Mucosa of rectum (tissue), 2 donors: ENCODE measurements around the gene RNF144B.
"Not testable (repeated sequence)": the region's sequence is repeated elsewhere in the genome, so short reads cannot be mapped to it uniquely, and the experiment has no call there.

ENCODE experiments used
- H3K27ac ChIP-seq, 2 donors: one replicate each; pipeline ENCODE4 v1.7.0; 2013; ENCODE audit warnings: inconsistent platforms in 2 of 2, low read depth in 2 of 2, low read length in 2 of 2
- H3K27me3 ChIP-seq, 2 donors: one replicate each; pipeline ENCODE4 v1.7.0; 2013; ENCODE audit warnings: low read length in 2 of 2; ENCODE audit not compliant: control insufficient read depth in 2 of 2, insufficient read depth in 2 of 2
- H3K36me3 ChIP-seq, 2 donors: one replicate each; pipeline ENCODE4 v1.7.0; 2013; ENCODE audit warnings: low read length in 2 of 2; ENCODE audit not compliant: control insufficient read depth in 2 of 2, insufficient read depth in 2 of 2
- H3K4me1 ChIP-seq, 2 donors: one replicate each; pipeline ENCODE4 v1.7.0; 2013; ENCODE audit warnings: low read length in 2 of 2, mild to moderate bottlenecking in 1 of 2; ENCODE audit not compliant: control insufficient read depth in 2 of 2, insufficient read depth in 2 of 2
- H3K4me3 ChIP-seq, 2 donors: one replicate each; pipeline ENCODE4 v1.7.0; 2013; ENCODE audit warnings: low read length in 2 of 2
- H3K9ac ChIP-seq, 2 donors: one replicate each; pipeline ENCODE4 v1.7.0; 2013; ENCODE audit warnings: low read length in 2 of 2, low read depth in 1 of 2, mild to moderate bottlenecking in 1 of 2
- H3K9me3 ChIP-seq, 2 donors: one replicate each; pipeline ENCODE4 v1.7.0; 2013; ENCODE audit warnings: low read length in 2 of 2; ENCODE audit not compliant: control insufficient read depth in 2 of 2
- donor health status: healthy.
- donor health status: Normal muscosa, but diverticular disease.

Gene RNF144B

DNA sequence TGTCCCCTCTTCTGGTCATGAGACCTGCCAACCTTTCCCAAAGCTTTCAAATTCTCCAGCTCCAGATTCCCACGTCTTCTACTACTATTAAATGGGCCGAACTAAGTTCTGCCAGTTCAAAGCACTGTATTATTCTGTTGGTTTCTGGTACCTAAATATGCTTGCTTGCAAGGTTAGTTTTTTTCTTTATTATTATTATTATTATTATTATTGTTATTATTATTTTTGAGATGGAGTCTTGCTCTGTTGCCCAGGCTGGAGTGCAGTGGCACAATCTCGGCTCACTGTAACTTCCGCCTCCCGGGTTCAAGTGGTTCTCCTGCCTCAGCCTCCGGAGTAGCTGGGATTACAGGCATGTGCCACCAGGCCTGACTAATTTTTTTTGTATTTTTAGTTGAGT, 17.8 kb downstream of the RNF144B start:
- H3K27me3 ChIP-seq, H3K9me3 ChIP-seq, H3K27ac ChIP-seq, H3K9ac ChIP-seq, H3K4me1 ChIP-seq, H3K4me3 ChIP-seq, H3K36me3 ChIP-seq: not testable (repeated sequence)

DNA sequence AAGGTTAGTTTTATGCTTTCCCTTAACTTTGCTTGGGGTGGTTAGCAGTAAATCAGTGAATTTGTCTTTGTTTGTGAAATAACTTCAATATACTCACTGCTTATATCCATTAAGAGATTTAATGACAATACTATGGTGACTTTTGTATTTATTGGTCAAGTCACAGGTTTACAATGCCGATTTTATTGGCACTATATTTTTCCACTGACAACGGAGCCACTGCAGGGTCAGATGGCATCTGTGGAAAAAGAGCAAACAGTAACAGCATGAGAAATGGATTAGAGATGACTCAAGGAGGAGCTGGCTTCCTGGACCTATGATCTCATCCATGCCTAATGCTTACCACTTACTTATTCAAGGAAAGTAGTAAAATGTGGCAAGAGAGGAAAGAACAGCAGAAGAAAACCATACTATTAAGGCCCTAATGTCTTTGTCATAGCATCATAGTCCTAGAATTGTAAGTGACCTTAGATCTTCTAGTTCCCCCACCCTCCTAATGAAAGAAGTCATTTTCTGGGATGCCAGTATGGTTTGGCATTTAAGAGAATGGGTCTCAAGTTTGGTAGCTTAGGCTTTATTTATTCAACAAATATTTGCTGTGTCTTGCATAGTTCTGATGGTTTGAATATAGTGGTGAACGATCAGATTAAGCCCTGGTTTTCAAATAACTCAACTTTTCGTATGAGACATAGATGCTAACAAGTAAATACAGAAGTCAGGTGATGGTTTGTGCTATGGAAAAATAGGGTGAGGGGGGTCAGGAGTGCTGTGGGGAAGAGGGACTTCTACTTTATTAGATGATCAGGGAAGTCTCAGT, 18.5 kb downstream of the RNF144B start:
- Histone ChIP-seq H3K27me3 (no peaks in the 10 kb centered on the region), H3K9ac (no peak overlapping the region), H3K36me3 (no peaks in the 10 kb centered on the region), H3K4me3 (no peak overlapping the region), H3K4me1 (no peaks in the 10 kb centered on the region), H3K27ac (no peak overlapping the region), H3K9me3 (no peaks in the 10 kb centered on the region)

DNA sequence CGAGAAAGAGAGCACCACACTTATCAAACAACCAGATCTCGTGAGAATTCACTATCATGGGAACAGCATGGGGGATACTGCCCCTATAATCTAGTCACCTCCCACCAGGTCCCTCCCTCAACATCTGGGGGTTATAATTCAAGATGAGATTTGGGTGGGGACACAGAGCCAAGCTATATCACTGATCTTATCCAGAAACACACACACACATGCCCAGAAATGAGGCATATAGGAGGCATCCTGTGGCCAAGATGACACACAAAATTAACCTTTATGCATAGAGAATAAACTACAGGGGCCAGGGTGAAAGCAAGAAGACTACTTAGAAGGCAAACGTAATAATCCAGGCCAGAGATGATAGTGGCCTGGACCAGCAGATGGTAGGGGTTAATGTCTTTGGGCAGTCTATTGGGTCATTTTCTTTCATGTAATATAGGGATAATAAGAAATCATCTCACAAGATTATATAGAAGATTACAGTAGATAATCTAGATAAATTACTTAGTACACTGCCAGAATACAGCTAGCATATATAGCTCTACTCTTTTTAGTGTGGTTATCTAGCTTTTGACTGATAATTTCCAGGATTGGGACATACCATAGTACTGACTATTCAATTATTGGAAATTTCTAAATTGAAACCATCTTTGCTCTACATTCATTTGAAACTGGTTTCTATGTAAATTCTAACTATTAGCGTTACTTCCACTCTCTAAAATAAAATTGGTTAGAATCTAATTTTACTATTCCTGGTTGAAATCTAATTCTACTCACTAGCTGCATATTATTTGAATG, 20.0 kb downstream of the RNF144B start:
- H3K27ac ChIP-seq: no peak overlapping the region
- H3K9ac ChIP-seq: no peak overlapping the region
- no peaks in the 10 kb centered on the region for H3K9me3 ChIP-seq
- H3K27me3 ChIP-seq: no peaks in the 10 kb centered on the region
- H3K4me3 ChIP-seq: no peak overlapping the region
- no peaks in the 10 kb centered on the region for H3K4me1 ChIP-seq
- no peaks in the 10 kb centered on the region for H3K36me3 ChIP-seq

DNA sequence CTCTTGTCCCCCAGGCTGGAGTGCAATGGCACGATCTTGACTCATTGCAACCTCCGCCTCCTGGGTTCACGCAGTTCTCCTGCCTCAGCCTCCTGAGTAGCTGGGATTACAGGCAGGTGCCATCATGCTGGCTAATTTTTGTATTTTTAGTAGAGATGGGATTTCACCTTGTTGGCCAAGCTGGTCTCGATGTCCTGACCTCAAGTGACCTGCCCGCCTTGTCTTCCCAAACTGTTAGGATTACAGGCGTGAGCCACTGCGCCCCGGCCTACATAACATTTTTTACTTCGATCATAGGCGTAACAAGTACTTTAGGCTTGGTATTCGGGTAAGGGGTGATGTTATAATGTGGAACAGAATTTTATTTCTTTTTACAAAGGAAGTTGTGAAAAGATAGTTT, 22.5 kb downstream of the RNF144B start:
- H3K27me3 ChIP-seq, H3K4me3 ChIP-seq, H3K36me3 ChIP-seq, H3K4me1 ChIP-seq, H3K27ac ChIP-seq, H3K9ac ChIP-seq, H3K9me3 ChIP-seq: not testable (repeated sequence)

DNA sequence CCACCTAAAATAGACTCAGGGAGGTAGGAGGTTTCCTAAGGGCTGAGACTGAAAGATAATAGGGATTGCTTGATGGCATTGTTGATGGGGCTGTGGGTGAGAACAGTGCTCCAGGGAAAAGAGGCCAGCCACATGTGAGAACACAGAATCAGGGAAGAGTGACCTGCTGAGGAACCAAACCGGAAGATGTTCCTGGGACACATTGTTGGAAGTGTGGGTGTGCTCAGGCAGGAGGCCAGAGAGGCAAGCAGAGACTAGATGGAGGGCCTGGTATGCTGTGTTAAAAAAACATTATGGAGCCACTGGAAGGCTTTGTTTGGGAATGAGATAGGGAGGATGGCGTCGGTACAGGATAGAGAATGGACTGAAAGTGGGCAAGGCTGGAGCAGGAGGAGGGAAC, 23.3 kb downstream of the RNF144B start:
- Histone ChIP-seq H3K36me3 (no peaks in the 10 kb centered on the region), H3K4me3 (no peak overlapping the region), H3K9ac (no peak overlapping the region), H3K27me3 (no peaks in the 10 kb centered on the region), H3K4me1 (no peaks in the 10 kb centered on the region), H3K27ac (no peak overlapping the region), H3K9me3 (no peaks in the 10 kb centered on the region)

DNA sequence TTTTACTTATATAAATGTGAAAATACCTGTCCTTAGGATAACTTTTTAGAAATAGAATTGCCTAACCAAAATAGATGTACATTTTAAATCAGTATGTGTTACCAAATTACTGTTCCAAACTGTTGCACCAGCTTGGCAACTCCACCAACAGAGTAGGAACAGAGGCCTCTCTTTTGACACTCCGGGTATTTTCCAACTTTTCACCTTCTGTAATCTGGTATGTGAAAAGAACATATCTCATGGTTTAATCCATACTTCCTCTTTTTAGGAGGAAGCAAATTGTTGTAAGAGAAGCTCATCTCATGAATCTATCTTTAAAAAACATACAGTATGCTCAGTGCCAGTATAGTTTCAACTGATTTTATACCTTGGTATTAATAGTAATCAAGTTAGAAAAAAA, 24.9 kb downstream of the RNF144B start:
- Histone ChIP-seq H3K9ac (no peak overlapping the region), H3K27ac (no peak overlapping the region), H3K27me3 (no peaks in the 10 kb centered on the region), H3K4me1 (no peaks in the 10 kb centered on the region), H3K36me3 (no peaks in the 10 kb centered on the region), H3K9me3 (no peaks in the 10 kb centered on the region), H3K4me3 (no peak overlapping the region)

DNA sequence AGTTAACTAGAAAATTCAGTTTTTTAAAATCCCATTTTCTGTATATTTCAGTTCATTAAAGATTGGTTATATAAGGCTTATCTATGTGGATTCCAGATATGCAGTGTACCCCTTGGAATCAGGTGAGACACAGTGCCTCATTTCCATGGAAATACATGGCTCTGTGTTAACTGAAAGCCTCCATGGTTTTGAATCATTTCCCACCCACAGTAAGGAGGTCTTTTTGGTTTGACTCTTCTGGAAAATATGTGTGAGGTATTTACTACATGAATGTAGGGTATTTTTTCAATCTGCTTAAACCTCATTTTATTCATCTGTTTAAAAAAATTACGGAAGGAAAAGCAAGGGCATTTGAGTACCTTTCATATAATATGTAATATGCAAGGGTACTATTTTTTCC, 25.5 kb downstream of the RNF144B start:
- H3K4me1 ChIP-seq: no peaks in the 10 kb centered on the region
- H3K36me3 ChIP-seq: no peaks in the 10 kb centered on the region
- H3K27me3 ChIP-seq: no peaks in the 10 kb centered on the region
- H3K9ac ChIP-seq: no peak overlapping the region
- H3K4me3 ChIP-seq: no peak overlapping the region
- H3K27ac ChIP-seq: no peak overlapping the region
- H3K9me3 ChIP-seq: no peaks in the 10 kb centered on the region

DNA sequence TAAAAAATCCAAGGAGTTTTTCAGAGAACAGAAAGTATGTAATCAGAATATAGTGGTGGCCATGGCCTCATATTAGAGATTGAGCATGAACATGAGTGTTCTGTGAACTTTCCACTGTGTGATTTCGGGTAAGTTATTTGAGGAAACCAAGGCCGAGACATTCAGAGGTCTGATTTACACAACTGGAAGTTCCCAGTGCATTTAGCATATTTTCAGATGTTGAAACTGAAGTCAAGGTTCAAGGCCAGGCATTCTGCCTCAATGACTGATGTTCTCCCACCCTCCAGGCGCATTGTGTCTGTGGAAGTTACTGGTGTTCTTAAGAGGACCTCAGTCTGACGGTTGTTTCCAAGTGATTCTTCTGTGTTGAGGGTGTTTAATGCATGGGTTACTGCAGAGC, 26.2 kb downstream of the RNF144B start:
- H3K36me3 ChIP-seq: no peaks in the 10 kb centered on the region
- H3K27ac ChIP-seq: no peak overlapping the region
- H3K9ac ChIP-seq: no peak overlapping the region
- no peaks in the 10 kb centered on the region for H3K4me1 ChIP-seq
- H3K27me3 ChIP-seq: no peaks in the 10 kb centered on the region
- no peak overlapping the region for H3K4me3 ChIP-seq
- no peaks in the 10 kb centered on the region for H3K9me3 ChIP-seq

DNA sequence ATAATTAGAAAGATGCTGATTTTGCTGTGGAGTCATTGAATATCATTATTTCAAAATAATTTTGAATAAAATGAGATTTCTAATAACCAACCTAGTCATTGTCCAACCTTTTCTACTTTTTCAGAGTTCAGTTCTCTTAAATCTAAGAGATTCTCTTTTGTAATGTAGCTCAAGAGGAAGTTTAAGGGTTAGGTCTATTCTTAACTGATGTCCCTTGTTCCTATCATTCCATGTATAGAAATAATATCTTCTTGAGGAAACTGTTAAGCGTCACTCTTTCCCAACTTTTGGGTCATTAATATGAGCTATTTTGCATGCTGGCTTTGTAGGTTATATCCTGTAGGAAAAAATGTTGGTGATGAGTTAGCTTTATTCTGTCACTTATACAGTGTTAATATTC, 27.0 kb downstream of the RNF144B start:
- no peaks in the 10 kb centered on the region for H3K4me1 ChIP-seq
- no peaks in the 10 kb centered on the region for H3K27me3 ChIP-seq
- no peak overlapping the region for H3K4me3 ChIP-seq
- no peaks in the 10 kb centered on the region for H3K9me3 ChIP-seq
- no peak overlapping the region for H3K27ac ChIP-seq
- H3K36me3 ChIP-seq: no peaks in the 10 kb centered on the region
- no peak overlapping the region for H3K9ac ChIP-seq

DNA sequence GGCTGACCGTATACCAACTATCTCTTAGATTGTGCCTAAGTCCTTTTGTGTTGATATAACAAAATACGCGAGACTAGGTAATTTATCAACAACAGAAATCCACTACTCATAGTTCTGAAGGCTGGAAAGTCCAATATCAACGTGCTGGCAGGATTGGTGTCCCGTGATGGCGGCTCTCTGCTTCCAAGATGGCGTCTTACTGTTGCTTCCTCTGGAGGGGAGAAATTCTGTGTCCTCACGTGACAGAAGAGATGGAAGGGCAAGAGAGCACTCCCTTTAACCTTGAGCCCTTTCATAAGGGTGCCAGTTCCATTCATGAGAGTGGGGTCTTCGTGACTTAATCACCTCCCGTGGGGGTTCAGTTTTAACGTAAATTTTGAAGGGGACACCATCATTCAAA, 28.1 kb downstream of the RNF144B start:
- no peaks in the 10 kb centered on the region for H3K27me3 ChIP-seq
- no peak overlapping the region for H3K27ac ChIP-seq
- no peak overlapping the region for H3K4me3 ChIP-seq
- no peaks in the 10 kb centered on the region for H3K4me1 ChIP-seq
- H3K9me3 ChIP-seq: no peaks in the 10 kb centered on the region
- no peak overlapping the region for H3K9ac ChIP-seq
- H3K36me3 ChIP-seq: no peaks in the 10 kb centered on the region
